ENCODE data around the gene CDCA7.

Gene CDCA7

GRCh38 chr2:173392731-173393130 lies 38.1 kb downstream of the CDCA7 start:
- H3K36me3 ChIP-seq (ENCODE audit: low read depth), result no peaks in the 10 kb centered on the region
- no peak for DNase-seq (ENCODE audit: low spot score)
- H3K4me1 ChIP-seq (ENCODE audit: insufficient read depth, poor library complexity, severe bottlenecking), result no peaks in the 10 kb centered on the region
- H3K27ac ChIP-seq (ENCODE audit: poor library complexity, severe bottlenecking), result no peak overlapping the region
- no peak overlapping the region for H3K4me3 ChIP-seq (ENCODE audit: severe bottlenecking)
- no peaks in the 10 kb centered on the region for H3K27me3 ChIP-seq (ENCODE audit: insufficient read depth, poor library complexity, severe bottlenecking)
- no peaks in the 10 kb centered on the region for H3K9me3 ChIP-seq (ENCODE audit: severe bottlenecking)
- TF ChIP-seq CTCF (IDR thresholded peaks at IDR 0.05; ENCODE audit: poor library complexity, severe bottlenecking), result no peak
- ATAC-seq (ENCODE audit: low read depth), result no peak

DNA sequence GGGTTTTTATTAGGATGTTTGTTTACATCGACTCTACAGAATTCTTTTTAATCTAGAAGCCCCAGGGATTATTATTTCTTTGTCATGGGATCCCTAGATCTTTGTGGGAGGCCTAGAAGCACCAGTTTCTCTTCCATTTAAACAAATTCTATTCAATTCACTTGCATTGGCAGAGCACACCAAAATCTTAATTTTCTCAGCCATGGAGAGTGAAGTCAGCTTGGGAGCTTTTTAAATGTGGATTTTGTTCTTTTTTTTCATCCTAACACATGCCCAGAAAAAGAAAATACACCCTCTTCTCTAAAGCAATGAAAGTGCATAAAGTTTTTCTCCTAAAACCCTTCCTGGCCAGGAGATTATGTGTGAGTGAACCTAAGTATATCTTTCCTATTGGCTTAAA lies 38.5 kb downstream of the CDCA7 start:
- Histone ChIP-seq H3K9me3 (ENCODE audit: severe bottlenecking) (no peaks in the 10 kb centered on the region), H3K4me3 (ENCODE audit: severe bottlenecking) (no peak overlapping the region), H3K4me1 (ENCODE audit: insufficient read depth, poor library complexity, severe bottlenecking) (no peaks in the 10 kb centered on the region), H3K27me3 (ENCODE audit: insufficient read depth, poor library complexity, severe bottlenecking) (no peaks in the 10 kb centered on the region), H3K36me3 (ENCODE audit: low read depth) (no peaks in the 10 kb centered on the region), H3K27ac (ENCODE audit: poor library complexity, severe bottlenecking) (no peak overlapping the region)
- ATAC-seq (ENCODE audit: low read depth) (no peak), DNase-seq (ENCODE audit: low spot score) (no peak)
- TF ChIP-seq CTCF (IDR thresholded peaks at IDR 0.05; ENCODE audit: poor library complexity, severe bottlenecking), result no peak

GRCh38 chr2:173393636-173394035 lies 39.0 kb downstream of the CDCA7 start:
- Histone ChIP-seq H3K4me1 (ENCODE audit: insufficient read depth, poor library complexity, severe bottlenecking) (no peaks in the 10 kb centered on the region), H3K4me3 (ENCODE audit: severe bottlenecking) (no peak overlapping the region), H3K27ac (ENCODE audit: poor library complexity, severe bottlenecking) (no peak overlapping the region), H3K27me3 (ENCODE audit: insufficient read depth, poor library complexity, severe bottlenecking) (no peaks in the 10 kb centered on the region), H3K36me3 (ENCODE audit: low read depth) (no peaks in the 10 kb centered on the region), H3K9me3 (ENCODE audit: severe bottlenecking) (no peaks in the 10 kb centered on the region)
- no peak for ATAC-seq (ENCODE audit: low read depth)
- TF ChIP-seq CTCF (IDR thresholded peaks at IDR 0.05; ENCODE audit: poor library complexity, severe bottlenecking), result no peak
- no peak for DNase-seq (ENCODE audit: low spot score)

DNA sequence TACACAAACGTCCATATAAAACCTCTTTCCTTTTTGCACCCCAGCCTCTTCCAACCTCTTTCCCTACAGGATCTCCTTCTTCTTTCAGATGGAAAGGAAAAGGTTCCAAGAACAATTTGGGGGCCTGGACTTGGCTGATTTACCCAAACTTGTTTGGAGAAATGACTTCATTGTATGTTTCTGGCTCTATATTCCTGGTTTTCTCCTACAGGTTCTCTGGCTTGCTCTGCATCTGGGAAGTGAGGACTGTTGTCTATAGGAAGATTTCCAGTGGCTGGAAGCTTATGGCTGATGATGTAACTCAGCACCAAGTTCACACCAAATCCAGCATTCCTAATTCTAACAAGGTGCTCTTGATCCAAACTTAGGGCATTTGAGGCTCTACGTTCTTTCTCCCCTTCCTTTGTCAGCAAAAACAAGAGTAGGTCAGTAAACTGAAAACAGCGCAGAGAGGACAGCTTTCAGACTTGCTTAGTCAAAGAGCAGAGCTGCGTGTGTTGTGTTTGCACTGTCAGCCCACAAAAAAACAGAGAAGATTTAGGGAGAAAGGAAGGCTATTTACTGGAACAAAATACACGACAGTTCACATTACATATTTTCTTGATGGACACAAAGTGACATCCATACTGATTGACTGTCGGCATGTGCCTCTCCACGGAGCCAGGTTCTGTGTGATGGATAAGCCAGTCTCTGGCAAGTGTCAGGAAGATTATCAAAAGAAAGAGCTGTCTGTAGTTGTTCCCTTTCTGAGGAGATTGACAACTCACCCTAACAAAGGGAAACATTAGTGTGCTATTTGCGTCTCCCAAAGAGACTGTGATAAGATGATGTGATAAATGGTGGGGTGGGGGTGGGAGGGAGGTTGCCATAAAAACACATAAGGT lies 39.7 kb downstream of the CDCA7 start:
- ATAC-seq (ENCODE audit: low read depth), result no peak
- no peaks in the 10 kb centered on the region for H3K4me1 ChIP-seq (ENCODE audit: insufficient read depth, poor library complexity, severe bottlenecking)

More for the DNA sequence above, 39.7 kb downstream of the CDCA7 start:
- no peak overlapping the region for H3K4me3 ChIP-seq (ENCODE audit: severe bottlenecking)
- DNase-seq (ENCODE audit: low spot score), result no peak
- no peaks in the 10 kb centered on the region for H3K9me3 ChIP-seq (ENCODE audit: severe bottlenecking)
- no peak overlapping the region for H3K27ac ChIP-seq (ENCODE audit: poor library complexity, severe bottlenecking)
- no peak for TF ChIP-seq CTCF (IDR thresholded peaks at IDR 0.05; ENCODE audit: poor library complexity, severe bottlenecking)
- H3K27me3 ChIP-seq (ENCODE audit: insufficient read depth, poor library complexity, severe bottlenecking), result no peaks in the 10 kb centered on the region
- no peaks in the 10 kb centered on the region for H3K36me3 ChIP-seq (ENCODE audit: low read depth)
